ENCODE results near the gene BTAF1. TPM values are rescaled to one million over a fixed set of nuclear protein-coding genes. Genes with fewer than 3 reads are reported as not detected.

Gene BTAF1
- total RNA-seq, 1 experiment from 2014 or later, result 37.0 TPM

DNA sequence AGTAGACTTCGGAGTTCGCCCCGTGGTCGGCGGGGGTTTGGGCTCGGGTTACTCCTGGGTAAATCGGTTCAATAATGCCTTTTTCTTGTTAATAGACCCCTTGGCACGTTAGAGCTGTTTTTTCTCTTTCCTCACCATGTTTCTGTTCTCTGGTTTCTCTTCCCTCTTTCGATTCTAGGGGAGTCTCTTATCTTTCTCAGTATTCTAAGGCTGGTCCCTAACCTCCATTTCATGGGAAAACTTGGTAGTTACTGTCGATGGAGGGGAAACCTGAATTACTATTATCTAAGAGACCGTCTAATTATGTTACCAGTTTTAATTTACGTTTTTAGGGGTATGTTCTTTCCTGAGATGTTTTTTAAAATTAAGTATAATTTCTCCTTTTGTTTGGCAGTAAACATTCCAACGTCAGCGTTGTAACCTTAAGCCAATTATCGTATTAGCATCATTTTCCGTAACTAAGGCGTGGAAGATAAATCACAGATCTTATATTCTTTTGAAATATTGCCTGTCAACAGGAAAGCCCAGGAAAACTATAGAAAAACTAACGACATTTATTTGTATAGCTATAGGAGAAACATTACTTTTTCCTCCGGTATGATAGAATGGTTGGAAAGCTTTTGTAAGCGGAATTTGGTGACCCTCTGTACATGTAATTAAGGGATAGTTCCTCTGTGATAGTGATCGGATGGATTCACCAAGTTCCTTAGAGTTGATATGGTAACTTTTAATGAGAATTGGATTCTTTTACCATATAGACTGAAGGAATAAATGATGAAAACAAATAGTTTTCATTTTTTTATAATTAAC, 847 bp downstream of the BTAF1 start:
- H3K4me3 Mint-ChIP-seq (ENCODE audit: unreplicated experiment), result peak overlapping the region; percentile 84
- H3K27ac Mint-ChIP-seq (ENCODE audit: low read depth, unreplicated experiment), result peak overlapping the region; percentile 98
- intact Hi-C loops (cut with micrococcal nuclease), result loop anchor here (10.0 kb wide), 1 partner anchor 510 kb away; no protein-coding TSS in a partner anchor
- POLR2A ChIA-PET, result interaction anchor here (0.6 to 5.0 kb wide), 28 partner anchors 8 to 1052 kb away, joined by 3 to 95 read pairs (median 6); partner anchors contain the start of genes CPEB3, FGFBP3, MARCHF5 and RPP30
- DNase-seq (ENCODE audit: unreplicated experiment), result no peak
- BruUV-seq (replicated peaks), result TSS peak; percentile 59
- H3K36me3 Mint-ChIP-seq (ENCODE audit: insufficient read depth, unreplicated experiment), result peaks cover 19% of the 10 kb centered on the region
- no peaks in the 10 kb centered on the region for H3K27me3 Mint-ChIP-seq (ENCODE audit: insufficient read depth, unreplicated experiment)
- H3K4me1 Mint-ChIP-seq (ENCODE audit: insufficient read depth, unreplicated experiment), result peaks cover 17% of the 10 kb centered on the region
- TF ChIP-seq, protein P1, sequence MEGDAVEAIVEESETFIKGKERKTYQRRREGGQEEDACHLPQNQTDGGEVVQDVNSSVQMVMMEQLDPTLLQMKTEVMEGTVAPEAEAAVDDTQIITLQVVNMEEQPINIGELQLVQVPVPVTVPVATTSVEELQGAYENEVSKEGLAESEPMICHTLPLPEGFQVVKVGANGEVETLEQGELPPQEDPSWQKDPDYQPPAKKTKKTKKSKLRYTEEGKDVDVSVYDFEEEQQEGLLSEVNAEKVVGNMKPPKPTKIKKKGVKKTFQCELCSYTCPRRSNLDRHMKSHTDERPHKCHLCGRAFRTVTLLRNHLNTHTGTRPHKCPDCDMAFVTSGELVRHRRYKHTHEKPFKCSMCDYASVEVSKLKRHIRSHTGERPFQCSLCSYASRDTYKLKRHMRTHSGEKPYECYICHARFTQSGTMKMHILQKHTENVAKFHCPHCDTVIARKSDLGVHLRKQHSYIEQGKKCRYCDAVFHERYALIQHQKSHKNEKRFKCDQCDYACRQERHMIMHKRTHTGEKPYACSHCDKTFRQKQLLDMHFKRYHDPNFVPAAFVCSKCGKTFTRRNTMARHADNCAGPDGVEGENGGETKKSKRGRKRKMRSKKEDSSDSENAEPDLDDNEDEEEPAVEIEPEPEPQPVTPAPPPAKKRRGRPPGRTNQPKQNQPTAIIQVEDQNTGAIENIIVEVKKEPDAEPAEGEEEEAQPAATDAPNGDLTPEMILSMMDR (IDR thresholded peaks at IDR 0.05; ENCODE audit: unreplicated experiment), result no peak
- no peaks in the 10 kb centered on the region for H3K9me3 Mint-ChIP-seq (ENCODE audit: unreplicated experiment)
- CTCF ChIA-PET, result interaction anchor here (0.6 to 2.0 kb wide), 2 partner anchors 16 to 382 kb away, joined by 3 to 5 read pairs; partner anchors contain the start of gene FGFBP3

DNA sequence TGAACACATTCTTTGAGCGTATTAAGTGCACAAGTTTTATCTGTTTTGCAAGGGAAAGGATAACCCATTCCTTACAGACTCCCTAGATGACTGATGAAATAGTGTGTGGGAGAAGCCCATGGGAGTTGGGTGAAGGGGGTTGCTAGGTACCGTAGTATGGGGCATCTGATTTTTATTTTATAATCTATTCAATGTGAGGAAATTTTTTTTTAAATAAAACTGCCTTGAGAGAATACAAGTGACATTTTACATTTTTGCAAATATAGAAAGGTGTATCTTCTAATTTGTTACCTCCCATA, 1.4 kb downstream of the BTAF1 start:
- peaks cover 19% of the 10 kb centered on the region for H3K36me3 Mint-ChIP-seq (ENCODE audit: insufficient read depth, unreplicated experiment)
- peak overlapping the region; percentile 84 for H3K4me3 Mint-ChIP-seq (ENCODE audit: unreplicated experiment)
- no peak for DNase-seq (ENCODE audit: unreplicated experiment)
- H3K9me3 Mint-ChIP-seq (ENCODE audit: unreplicated experiment), result no peaks in the 10 kb centered on the region
- TF ChIP-seq, protein P1 (IDR thresholded peaks at IDR 0.05; ENCODE audit: unreplicated experiment), result no peak
- H3K4me1 Mint-ChIP-seq (ENCODE audit: insufficient read depth, unreplicated experiment), result peaks cover 17% of the 10 kb centered on the region
- BruUV-seq (replicated peaks), result no TSS peak
- H3K27me3 Mint-ChIP-seq (ENCODE audit: insufficient read depth, unreplicated experiment), result no peaks in the 10 kb centered on the region
- POLR2A ChIA-PET, result interaction anchor here (0.6 to 5.0 kb wide), 13 partner anchors 10 to 675 kb away, joined by 3 to 95 read pairs (median 10); partner anchors contain the start of genes FGFBP3 and TNKS2
- intact Hi-C loops (cut with micrococcal nuclease), result loop anchor here (10.0 kb wide), 1 partner anchor 510 kb away; no protein-coding TSS in a partner anchor
- CTCF ChIA-PET, result no interaction called here
- H3K27ac Mint-ChIP-seq (ENCODE audit: low read depth, unreplicated experiment), result peak overlapping the region; percentile 98

DNA sequence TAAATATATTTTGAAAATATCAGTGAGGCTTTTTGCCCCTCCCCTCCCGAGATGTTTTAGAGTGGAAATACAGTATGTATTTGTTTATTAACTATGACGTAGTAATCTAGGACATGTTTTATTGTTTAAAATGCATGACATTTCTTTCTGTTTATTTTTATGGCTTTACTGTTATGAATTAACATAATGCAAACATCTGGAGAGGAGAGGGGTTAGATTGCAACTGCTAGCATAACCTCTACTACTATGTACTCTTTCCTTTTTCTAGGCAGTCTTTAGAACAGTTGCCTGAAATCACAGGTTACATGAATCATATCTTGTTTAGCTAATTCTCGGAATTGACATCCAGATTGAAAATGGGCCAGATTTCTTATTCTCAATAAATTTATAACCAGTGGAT, 7.4 kb downstream of the BTAF1 start:
- TF ChIP-seq, protein P1 (IDR thresholded peaks at IDR 0.05; ENCODE audit: unreplicated experiment), result no peak
- peak overlapping the region; percentile 24 for H3K27ac Mint-ChIP-seq (ENCODE audit: low read depth, unreplicated experiment)
- BruUV-seq (replicated peaks), result no TSS peak
- H3K9me3 Mint-ChIP-seq (ENCODE audit: unreplicated experiment), result no peaks in the 10 kb centered on the region
- peaks cover 18% of the 10 kb centered on the region for H3K36me3 Mint-ChIP-seq (ENCODE audit: insufficient read depth, unreplicated experiment)
- H3K4me1 Mint-ChIP-seq (ENCODE audit: insufficient read depth, unreplicated experiment), result peaks cover 39% of the 10 kb centered on the region
- no peaks in the 10 kb centered on the region for H3K27me3 Mint-ChIP-seq (ENCODE audit: insufficient read depth, unreplicated experiment)
- POLR2A ChIA-PET, result interaction anchor here (0.7 to 1.5 kb wide), 3 partner anchors 9 to 26 kb away, joined by 4 read pairs; no protein-coding TSS in a partner anchor
- no peak overlapping the region for H3K4me3 Mint-ChIP-seq (ENCODE audit: unreplicated experiment)
- no peak for DNase-seq (ENCODE audit: unreplicated experiment)
- CTCF ChIA-PET, result no interaction called here
- intact Hi-C loops (cut with micrococcal nuclease), result no loop called here

DNA sequence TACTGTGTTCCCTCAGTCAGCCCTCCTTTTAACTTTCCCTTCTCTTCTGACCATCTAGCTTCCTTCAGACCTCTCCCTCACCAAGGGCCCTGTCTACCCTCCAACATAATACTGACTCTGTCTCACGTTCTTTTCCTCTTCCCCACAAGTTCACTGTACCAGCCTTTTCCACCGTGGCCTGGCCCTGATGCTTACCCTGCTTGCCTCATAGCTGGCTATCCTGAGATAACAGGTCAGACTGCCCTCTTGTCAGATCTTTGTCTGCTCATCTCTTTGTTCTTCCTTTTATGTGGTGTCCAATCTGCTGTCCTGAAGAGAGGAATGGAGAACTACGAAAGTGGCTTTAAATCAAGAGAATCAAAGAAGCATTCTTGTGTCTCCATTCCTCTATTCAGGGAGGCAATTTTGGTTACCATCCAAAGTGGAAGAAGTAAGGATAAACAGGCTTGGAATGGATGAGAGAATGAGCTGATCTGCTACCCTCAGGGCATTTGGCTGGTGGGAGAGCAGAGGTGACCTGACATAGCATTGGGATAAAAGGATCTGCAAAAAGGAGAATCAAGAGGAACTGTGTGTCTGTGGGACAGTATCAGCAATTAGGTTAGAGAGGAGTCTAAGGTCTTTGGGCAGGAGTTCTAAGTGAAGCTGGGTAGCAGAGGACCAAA, 8.1 kb downstream of the BTAF1 start:
- POLR2A ChIA-PET, result interaction anchor here (1.3 to 1.9 kb wide), 3 partner anchors 8 to 26 kb away, joined by 4 to 16 read pairs (median 4); partner anchors contain the start of gene BTAF1

More for the DNA sequence above, 8.1 kb downstream of the BTAF1 start:
- BruUV-seq (replicated peaks), result no TSS peak
- intact Hi-C loops (cut with micrococcal nuclease), result no loop called here
- H3K4me3 Mint-ChIP-seq (ENCODE audit: unreplicated experiment), result no peak overlapping the region
- peak overlapping the region; percentile 24 for H3K27ac Mint-ChIP-seq (ENCODE audit: low read depth, unreplicated experiment)
- H3K36me3 Mint-ChIP-seq (ENCODE audit: insufficient read depth, unreplicated experiment), result peaks cover 24% of the 10 kb centered on the region
- no peak for DNase-seq (ENCODE audit: unreplicated experiment)
- H3K27me3 Mint-ChIP-seq (ENCODE audit: insufficient read depth, unreplicated experiment), result no peaks in the 10 kb centered on the region
- CTCF ChIA-PET, result no interaction called here
- TF ChIP-seq, protein P1 (IDR thresholded peaks at IDR 0.05; ENCODE audit: unreplicated experiment), result no peak
- peaks cover 38% of the 10 kb centered on the region for H3K4me1 Mint-ChIP-seq (ENCODE audit: insufficient read depth, unreplicated experiment)
- no peaks in the 10 kb centered on the region for H3K9me3 Mint-ChIP-seq (ENCODE audit: unreplicated experiment)
